CD4-positive, alpha-beta T cell treated with Interleukin-21 for 1 hour (primary cell): ENCODE measurements around the gene MLH1.

ENCODE experiments used
- DNase-seq: peaks from one replicate; pipeline ENCODE4 v3.0.0-alpha.2; 2020

Gene MLH1

GRCh38 chr3:37096288-37096687 is 103.0 kb downstream of the MLH1 start:
- DNase-seq: no peak

DNA sequence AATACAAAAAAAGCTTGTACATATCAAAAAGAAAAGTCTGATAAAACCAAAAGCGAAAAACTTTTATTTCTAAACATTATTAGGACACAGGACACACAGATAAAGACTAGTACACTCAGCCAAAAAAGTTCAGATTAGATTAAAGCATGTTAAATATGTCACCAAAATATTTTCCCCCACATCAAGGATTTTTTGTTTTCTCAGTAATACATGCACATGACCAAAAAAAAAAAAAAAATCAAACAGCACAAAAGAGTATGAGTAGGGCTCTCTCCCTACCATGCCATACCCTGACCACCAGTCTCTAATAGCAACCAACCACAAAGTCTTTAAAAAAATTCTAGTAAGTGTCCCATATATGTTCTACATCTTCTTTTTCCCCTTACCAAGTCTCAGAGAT is 103.7 kb downstream of the MLH1 start:
- no peak for DNase-seq

DNA sequence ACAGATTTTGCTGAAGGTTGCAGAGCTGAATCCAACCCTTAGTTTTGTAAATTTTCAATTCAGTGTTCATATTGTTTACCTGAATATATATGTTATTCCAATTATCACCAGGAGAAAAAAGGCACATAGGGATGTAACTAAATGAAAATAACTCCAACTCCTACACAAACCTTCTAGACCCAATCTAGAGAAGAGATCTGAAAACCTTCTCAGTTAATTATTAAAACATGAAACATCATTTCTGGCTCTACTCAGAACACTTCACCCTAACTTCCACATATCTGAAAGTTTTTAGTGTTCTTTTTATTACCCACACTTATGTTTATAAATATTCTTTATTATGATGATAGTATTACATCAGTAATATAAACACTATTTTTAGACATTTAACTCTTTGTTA is 104.5 kb downstream of the MLH1 start:
- DNase-seq: no peak

DNA sequence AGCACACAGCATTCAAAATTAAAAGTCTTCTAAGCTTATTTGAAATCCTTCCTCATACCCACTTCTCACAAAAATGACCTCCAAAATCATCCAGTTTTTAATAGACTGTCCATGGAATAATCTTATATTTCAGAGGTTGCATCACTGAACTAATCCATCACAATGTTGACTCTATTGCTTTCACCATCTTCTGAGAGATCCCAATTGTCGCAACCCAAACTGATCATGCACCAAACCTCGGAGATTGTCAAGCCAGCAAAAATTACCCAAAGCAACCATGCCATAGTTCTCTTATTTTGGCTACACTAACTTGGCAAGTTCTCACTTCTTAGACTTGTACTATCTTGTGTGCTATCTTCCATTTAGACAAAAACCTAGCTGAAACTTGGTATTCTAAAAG is 105.6 kb downstream of the MLH1 start:
- DNase-seq: no peak

- no peak for DNase-seq
Measured at GRCh38 chr3:37099469-37099868, 106.2 kb downstream of the MLH1 start.

GRCh38 chr3:37100411-37100810 is 107.1 kb downstream of the MLH1 start:
- no peak for DNase-seq
